GM21423 (cell line): ENCODE results near the gene INKA1.

ENCODE experiments used
- ATAC-seq: cut with Tn5 transposase; IDR thresholded peaks from one replicate; pipeline ENCODE4 v1.9.1; 2021; ENCODE audit warnings: mild to moderate bottlenecking, moderate library complexity; ENCODE audit not compliant: unreplicated experiment

INKA1 gene

DNA sequence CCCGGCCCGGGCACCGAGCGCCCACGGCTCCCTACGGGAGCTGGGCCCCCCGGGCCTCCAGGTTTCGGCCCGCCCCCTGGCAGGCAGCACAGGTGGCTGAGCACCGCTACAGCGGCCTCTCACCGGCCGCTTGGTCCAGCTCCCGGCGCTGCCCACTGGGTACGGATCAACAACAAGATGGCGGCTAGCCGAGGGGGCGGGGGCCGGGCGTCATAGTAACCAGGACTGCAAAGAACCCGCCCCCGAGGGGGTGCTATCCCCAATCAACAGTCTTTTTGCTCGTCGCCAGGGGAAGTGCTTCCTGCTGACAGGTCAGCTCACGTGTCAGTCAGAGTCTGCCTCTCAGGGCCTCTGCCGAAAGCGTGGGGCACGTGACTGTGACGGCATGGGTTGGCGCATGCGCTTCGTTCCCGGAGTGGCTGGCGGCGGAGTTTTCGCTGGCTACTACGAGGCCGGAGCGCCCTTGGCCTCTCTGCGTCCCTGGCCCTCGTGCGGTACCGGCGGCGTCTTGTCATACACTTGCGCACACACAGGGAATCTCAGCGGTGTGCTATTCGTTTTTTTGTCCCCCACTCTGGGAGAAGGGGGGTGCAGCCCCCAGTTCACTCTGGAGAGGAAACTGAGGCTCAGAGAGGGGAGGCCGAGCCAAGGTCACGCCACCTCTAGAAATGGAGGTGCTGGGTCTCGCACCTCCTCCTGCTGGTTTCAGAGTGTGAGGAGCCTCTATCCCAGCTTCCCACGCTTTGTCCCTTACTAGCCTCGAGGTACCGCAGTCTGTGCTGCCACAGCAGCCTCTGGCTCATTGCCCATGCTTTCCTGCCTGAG is 16.5 kb upstream of the INKA1 start, which contains the start of gene IP6K1:
TSS of gene IP6K1 (minus strand) at position 186 of the 825 bp plus-strand sequence. CDS start 38,502 bp downstream, outside the sequence.
- peak; percentile 99 for ATAC-seq

DNA sequence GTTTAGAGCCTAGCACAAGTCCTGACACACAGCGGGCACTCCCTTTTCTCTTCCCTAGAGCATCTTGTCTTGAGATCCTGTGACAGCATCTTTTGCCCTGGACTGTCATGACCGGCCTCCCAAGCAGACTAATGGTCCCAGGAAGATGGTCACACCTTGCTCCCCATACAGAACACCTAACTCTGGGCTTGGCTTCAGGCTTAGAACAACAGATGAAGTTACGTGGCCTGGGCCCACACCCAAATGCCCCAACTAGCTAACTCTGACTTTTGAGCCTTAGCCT is 15.9 kb upstream of the INKA1 start:
- no peak for ATAC-seq

DNA sequence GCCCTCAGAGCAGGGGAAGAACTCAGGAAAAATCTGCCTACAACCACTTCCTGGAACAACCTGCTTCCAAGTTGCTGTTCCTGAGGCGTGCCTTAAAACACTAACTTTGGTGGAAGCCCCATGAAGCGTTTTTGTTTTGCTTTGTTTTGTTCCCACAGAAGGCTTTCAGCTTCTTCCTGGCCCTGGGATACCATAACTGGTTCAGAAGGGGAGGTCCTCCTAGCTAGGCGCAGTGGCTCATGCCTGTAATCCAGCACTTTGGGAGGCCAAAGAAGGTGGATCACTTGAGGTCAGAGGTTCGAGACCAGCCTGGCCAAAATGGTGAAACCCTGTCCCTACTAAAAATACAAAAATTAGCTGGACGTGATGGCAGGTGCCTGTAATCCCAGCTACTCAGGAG is 15.5 kb upstream of the INKA1 start:
- no peak for ATAC-seq

DNA sequence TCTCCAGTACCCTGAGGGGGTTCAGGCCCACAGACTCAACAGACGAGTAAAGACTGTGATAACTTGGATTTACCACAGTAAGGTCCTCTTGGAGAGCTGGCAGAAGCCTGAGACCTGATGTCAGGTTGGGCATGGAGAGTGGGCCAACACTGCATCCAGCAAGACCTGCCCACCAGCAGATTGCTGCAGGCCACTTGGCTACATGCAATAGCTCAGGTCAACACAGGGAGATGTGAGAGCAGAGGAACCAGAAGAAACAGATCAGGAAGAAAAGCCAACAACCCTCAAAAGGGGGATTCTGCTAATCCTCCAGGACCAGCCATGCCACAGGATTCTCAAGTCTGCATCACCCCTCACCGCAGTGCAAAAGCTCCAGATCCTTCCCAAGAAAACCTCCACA is 15.0 kb upstream of the INKA1 start:
- no peak for ATAC-seq

DNA sequence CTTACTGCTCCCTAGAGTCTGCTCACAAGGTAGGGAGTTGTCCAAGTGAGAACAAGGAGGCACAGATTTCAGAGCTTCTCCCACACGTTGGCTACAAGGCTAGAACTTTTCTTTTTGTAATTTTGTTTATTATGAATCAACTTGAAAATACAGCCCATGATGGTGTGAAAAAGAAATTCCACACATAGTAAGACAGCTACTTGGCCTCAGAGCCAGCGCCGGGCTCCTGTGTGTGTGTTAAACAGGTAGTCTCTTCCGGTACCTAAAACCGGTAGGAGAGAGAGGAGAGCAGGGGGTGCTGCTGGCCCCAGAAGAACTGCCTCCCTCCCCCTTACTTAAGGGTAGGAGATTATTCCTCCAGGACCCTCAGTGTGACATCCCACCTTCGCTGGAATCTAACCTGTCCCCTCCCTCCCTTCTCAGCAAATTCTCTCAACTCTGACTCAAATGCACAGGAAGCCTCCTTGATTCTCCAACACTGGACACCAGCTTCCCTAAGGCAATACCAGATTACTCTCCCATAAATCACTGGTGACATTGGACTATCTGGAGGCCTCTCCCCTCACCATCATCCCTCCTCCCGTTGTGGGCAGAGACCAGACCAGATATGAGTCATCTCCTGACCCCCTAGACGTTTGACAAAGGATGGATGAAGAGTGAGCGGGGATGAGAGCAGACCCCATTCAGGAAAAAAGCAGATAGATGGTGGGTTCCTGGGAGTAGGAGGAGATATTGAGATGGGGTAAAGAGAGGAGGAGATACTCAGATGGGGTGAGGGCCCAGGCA is 12.2 kb upstream of the INKA1 start:
- no peak for ATAC-seq

DNA sequence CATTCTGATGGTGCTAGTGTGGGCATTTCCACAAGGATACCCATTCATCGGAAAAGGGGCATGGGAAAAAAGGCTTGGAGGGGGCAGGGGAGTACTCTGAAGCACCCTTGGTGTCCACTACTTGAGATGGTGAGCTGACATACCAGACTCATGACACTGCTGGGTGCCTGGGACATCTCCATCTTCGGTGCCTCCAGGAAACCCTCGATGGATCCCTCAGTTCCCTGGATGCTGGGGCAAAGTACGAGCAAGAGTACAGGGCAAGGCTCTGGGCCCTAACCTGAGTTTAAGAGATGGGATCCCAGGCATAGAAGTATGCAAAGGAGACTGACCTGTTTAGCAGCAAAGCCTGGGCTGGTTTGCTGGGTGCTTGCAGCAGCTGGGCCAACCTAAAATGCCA is 11.5 kb upstream of the INKA1 start:
- ATAC-seq, result no peak

DNA sequence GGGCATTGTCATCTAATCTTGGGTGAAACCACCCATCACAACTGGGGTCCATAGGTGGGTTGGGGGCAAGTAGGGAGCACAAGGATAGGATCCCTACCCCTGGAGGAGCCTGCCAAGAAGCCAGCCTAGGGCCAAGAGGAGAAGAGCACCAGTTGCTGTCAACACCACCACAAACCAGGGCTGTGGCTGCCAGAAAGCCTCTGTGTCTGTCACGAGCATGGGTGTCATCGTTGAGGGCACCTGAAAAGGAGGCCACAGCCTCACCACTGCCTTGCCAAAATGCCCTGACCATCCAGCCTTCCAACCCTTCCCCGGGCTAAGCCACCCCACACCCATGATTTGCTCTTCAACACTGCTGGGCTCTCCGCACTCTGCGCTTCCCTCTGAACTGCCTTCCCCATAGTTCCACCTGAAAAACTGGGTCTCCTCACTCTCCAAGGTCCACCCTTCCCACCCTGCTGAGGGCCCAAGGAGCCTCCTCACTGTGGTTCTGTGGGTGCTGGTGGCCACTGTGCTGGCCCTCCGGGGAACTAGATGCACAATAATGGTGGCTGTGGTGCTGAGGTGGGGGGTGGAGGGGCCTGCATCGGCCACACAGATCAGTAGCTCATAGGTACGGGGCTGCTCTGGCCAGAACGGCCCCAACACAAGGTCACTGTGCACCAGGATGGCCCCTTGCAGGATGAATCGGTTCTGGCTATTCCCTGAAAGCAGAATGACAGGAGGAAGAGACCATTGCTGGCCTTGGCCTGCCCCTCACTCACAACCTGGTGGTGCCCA is 10.5 kb upstream of the INKA1 start:
- ATAC-seq, result no peak

DNA sequence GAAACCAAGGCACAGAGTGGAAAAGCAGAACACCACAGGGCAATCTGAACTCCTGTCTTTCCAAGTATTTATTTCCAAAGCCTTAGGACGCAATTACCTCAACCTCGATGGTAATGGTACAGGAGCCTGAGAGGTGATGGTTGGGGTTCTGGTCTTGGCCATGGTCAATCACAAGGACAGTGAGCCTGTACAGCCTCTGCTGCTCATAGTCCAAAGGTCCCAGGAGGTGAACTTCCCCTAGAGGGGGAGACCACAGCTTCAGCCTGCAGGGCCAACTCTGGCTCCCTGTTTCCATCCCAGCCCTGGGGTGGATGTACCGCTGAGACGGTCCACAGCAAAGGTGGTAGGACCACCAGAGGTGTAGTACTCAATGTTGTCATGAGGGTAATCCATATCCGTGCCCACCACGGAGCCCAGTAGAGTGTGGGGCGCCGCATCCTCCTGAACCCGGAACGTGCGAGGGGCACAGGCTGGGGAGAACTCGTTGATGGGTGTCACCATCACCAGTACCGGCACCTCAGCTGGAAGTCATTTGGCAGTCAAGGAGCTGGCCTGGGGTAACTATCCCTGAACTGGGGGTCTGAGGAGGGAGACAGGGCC is 9.5 kb upstream of the INKA1 start:
- no peak for ATAC-seq

DNA sequence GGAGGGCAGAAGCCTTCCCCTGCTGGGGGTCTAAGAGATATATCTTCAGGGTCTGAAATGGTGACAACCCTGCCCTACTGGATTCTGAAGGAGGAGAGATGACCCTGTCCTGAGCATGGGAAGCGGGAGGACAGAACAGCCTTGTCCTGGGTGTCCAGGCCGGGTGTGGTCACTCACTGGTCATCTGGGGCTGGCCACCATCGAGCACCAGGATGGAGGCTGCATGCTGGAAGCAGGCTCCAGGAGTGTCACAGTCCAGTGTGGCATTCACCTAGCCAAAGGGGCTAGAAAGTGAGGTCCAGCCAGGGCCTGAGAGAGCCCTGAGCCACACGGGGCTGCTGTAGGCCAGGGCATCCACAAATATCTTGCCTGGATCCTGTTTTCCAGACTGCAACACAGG is 8.6 kb upstream of the INKA1 start:
- no peak for ATAC-seq

DNA sequence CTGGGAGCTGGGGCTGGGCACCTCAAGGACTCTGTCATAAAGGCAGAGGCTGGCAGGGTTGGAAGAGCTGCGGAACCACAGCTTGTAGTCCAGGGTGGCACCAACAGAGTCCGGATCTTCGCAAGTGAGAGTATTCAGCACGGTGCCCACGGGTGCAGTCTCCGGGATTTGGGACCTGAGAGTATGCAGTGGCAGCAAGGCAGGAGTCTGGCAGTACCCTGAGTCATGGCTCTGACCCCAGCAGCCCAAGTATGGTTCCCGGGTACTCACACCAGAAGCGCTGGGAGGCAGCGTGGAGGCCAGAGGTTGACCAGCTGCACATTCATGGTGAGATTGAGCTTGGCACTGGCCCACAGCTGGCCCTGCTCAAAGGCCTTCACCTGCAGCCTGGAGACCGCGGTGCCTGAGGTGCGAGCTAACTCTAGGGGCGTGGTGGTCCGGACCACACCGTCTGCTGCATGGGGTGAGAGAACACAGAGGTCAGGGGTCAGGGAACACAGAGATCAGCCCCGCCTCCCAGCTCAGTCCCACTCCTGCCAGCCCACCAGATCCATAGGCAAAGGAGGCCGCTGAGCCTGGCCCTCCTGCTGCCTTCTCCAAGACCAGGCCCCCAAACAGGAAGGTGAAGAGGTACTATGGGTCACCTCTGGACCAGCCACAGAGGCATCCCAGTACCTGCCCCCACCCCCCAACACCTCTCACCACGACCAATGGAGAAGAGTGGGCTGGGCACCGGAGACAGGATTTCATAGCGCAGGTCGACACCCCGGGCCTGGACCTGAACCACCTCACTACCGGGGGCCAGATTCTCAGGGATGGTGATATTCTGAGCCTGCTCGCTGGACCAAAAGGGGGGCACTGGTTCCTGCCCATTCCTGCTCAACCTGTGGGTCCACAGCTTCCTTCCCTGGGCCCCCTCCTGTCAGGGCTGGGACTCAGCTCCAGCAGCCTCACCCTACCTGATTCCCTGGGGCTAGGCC is 7.8 kb upstream of the INKA1 start:
- no peak for ATAC-seq

DNA sequence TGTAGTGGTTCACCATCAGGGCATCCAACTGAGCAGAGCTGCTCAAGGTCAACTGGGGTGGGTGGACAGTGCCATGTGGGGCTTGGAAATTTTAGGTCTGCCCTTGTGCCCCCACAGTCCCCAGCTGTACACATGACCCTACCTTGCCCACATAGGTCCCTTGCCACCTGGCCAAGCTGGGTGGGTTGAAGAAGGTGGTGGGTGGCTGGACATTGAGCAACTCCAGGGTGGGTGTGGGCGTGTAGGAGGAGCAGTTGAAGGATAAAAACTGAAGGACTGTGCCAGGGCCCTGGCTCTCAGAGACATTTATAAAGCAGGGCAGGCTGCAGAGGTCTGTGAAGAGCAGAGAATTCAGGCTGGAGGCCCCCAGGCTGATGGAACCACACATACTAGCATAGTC is 4.0 kb upstream of the INKA1 start:
- no peak for ATAC-seq

DNA sequence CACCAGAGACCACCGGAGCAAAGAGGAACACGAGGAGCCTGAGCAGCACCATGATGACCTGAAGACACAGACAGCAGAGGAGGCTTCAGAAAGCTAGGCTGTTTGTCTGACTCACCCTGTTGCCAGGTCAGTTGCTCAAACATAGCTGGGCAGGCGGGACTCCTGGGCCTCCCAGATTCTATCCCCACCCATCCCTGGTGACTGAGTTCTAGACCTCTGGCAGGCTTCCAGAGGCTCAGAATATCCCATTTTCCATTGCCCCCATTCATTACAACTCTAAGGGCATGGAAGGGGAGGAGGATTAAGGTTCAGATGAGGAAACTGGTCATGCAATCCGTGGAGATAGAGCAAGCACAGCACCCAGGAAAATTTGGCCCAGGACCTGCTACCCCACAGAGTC is 3.3 kb upstream of the INKA1 start, which contains the start of gene CDHR4:
TSS of gene CDHR4 (minus strand) at position 113 of the 400 bp plus-strand sequence. CDS start at position 52, 61 bp downstream.
- no peak for ATAC-seq

DNA sequence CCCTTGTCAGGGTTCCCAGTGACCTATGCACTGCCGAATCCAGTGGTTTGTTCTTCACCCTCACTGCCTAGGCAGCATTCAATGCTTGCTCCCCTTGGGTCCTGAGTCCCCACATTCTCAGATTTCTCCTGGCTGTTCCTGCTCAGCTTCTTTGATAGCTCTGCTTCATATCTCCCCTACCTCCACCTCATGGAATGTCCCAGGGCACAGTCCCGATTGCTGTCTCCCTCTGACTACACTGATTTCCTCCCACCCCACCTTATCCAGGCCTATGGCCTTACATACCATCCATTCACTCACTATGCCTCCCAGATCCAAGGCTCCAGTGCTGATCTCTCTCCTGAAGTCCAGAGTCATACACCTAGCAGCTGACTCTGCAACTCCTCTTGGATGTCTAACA is 1.9 kb upstream of the INKA1 start:
- ATAC-seq, result no peak

DNA sequence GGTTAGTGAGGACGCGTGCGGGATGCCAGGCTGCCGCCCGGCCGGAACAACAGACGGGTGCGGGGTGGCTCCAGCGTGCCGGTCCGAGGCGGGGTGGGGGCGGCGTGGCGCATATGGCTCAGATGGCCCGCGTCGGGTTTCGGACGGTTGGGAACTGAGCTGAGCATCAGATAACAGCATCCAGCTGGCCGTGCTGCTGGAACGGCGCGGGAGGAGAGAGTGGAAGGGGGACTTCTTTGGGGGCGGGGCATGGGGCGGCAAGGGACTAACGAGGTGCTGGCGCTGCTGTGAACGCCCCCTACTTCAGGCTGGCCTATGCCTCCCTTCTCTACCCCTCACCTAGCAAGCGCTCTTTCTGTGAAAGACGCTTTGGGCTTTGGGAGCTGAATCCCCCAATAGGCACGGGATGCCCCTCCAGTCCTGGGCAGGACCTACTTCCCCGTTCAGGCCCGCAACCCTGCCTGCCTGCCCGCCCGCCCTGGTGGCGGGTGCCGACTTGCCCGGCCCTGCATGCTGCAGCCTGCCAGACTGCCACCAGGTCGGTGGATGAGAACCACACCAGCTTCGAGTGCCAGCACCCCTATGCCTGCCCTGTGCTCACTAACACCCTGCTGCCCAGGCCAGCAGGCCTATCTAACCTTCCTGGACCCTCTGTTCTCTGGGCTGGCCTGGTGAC is 542 bp downstream of the INKA1 start:
- ATAC-seq, result no peak

DNA sequence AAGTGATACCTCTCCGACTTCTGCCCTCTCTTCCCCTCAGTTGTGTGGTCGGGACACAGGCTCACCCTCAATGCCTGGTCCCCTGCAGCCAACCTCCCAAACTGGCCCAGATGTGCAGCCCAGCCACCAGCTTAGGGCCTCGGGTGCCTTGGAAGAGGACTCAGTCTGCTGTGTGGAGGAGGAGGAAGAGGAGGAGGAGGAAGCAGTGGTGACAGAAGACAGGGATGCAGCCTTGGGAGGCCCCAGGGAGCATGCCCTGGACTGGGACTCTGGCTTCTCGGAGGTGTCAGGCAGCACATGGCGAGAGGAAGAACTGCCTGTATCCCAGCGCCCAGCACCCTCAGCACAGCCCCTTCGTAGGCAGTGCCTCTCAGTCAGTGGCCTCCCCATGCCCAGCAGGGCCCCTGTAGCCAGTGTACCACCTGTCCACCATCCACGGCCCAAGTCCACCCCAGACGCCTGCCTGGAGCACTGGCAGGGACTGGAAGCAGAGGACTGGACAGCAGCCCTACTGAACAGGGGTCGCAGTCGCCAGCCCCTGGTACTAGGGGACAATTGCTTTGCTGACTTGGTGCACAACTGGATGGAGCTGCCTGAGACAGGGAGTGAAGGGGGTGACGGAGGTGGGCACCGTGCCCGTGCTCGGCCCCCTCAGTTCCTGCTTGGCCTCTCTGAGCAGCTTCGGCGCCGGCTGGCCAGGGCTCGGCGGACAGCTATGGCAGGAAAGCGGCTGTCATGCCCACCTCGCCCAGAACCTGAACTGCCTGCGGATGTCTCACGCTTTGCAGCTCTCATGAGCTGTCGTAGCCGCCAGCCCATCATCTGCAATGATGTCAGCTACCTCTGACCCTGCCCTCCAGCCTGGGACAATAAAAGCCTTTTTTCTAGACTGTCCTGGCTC is 1.3 kb downstream of the INKA1 start:
- ATAC-seq, result no peak

DNA sequence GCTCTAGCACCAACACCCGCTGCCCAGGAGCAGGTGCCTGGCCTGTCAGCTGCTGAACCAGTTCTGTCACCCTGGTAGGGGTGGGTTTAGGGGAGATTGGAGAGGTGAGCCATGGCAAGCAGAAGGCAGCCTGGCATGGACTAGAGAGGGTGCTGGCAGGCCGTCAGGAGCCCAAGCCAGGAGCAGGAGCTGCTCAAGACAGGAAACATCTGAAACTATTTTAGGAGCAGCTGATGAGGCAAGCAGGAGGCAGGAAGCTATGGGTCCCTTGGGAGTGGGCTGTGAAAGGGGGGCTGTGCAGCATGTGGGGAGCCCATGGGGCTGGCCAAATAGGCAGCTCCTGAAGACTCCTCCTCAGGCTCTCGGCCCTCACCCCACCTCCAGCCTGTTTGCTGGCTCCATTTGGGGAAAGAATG is 2.3 kb downstream of the INKA1 start:
- no peak for ATAC-seq

DNA sequence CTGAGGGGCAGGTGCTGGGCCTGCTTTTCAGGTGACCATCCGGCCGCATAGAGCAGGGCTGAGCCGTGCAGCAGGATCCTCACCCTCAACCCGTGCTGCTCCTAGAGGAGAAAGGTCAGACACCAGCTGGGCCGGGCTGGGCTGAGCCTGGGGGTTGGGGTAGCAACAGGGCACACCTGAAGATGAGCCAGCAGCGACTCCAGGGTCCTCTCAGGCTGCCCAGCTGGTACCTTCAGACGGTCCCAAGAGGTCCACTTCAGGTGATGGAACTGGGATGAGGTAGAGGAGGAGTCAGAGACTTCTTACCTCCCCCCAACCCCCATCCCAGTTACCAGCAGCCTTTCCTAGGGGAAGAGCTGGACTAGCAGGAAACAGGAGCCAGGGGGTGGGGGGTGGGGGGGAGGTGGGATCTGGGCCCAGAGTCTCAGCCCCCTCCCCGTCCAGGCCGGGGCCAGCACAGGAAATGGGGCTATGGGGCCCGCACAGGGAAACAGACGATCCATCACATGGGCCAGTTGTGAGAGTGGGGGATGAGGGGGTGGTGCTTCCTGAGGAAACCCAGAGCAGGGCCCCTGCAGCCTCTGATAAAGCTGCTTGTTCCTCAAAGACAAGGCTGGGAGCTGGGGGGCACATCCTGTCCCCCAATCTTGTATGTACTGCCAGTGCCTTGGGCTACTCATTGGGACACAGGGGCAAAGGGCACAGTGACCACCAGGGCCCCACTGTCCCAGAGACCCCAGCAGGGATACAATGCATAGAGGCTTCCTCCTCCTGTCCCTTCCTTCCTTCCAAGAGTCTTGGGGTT is 3.0 kb downstream of the INKA1 start:
- no peak for ATAC-seq

DNA sequence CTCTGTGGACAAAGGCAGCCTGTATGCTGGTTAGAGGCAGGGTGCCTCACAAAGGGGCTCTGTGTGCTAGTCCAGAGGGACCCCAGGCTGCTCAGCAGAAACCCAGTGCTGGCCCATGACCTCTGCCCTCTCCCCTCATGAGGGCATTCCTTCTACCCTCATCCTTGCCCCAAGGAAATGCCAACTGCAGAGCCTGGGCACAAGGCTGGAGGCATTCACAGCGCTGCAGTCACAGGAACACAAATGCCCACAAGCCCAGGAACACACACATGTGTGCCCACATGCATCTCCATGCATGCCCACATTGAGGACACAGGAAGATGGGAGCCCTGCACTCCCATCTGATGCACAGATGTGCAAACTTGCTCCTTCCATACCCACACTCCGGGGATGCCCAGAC is 3.8 kb downstream of the INKA1 start:
- no peak for ATAC-seq
